HFFc6 (cell line): ENCODE measurements around the gene PKP4. TPM values are rescaled to one million over a fixed set of nuclear protein-coding genes. Genes with fewer than 3 reads are reported as not detected.

Source experiments
- DNase-seq: peaks from one replicate; pipeline ENCODE4 v3.0.0-alpha.2; 2018
- H3K27ac Mint-ChIP-seq: 2 replicates; pipeline ENCODE4 v1.8.0; 2020; ENCODE audit warnings: mild to moderate bottlenecking, mixed read lengths
- H3K27me3 Mint-ChIP-seq: 2 replicates; pipeline ENCODE4 v1.8.0; 2021; ENCODE audit warnings: mild to moderate bottlenecking, moderate library complexity, mixed read lengths; ENCODE audit not compliant: insufficient read depth
- H3K36me3 Mint-ChIP-seq: 2 replicates; pipeline ENCODE4 v1.8.0; 2021; ENCODE audit warnings: low read depth, mixed read lengths
- H3K4me1 Mint-ChIP-seq: 2 replicates; pipeline ENCODE4 v1.8.0; 2020; ENCODE audit warnings: low read depth, mixed read lengths
- H3K4me3 Mint-ChIP-seq: 2 replicates; pipeline ENCODE4 v1.8.0; 2020; ENCODE audit warnings: mild to moderate bottlenecking, moderate library complexity, mixed read lengths
- H3K9me3 Mint-ChIP-seq: 2 replicates; pipeline ENCODE4 v1.8.0; 2020; ENCODE audit warnings: mild to moderate bottlenecking, mixed read lengths
- total RNA-seq, 6 experiments: library from RNA; stranded (reverse); fragmentation: NEBNext Ultra II Directional; extraction: Animal tissue kit (Norgen Biotek cat#: 25700); gene quantifications; 2 replicates in 1 of 6; 3 replicates in 5 of 6; pipeline ENCODE4 v1.2.3, GENCODE V29; 2021
- TF ChIP-seq, protein P1 (sequence below): fragments of 200-600 bp; sonication (generic); IDR thresholded peaks from 2 replicates; pipeline ENCODE4 v1.5.0; 2021; ENCODE audit warnings: antibody characterized with exemption, mild to moderate bottlenecking

The PKP4 gene
- total RNA-seq, 6 experiments from 2014 or later = 35.9 to 48.9 (median 43.5) TPM

- no peak for DNase-seq
- H3K9me3 Mint-ChIP-seq = no peaks in the 10 kb centered on the region
- H3K36me3 Mint-ChIP-seq = no peaks in the 10 kb centered on the region
- H3K4me3 Mint-ChIP-seq = no peak overlapping the region
- H3K4me1 Mint-ChIP-seq = no peaks in the 10 kb centered on the region
- 0 out of 2 replicates have a peak overlapping the region, but pooled peaks have one; percentile 8 for H3K27ac Mint-ChIP-seq
- TF ChIP-seq, protein P1, sequence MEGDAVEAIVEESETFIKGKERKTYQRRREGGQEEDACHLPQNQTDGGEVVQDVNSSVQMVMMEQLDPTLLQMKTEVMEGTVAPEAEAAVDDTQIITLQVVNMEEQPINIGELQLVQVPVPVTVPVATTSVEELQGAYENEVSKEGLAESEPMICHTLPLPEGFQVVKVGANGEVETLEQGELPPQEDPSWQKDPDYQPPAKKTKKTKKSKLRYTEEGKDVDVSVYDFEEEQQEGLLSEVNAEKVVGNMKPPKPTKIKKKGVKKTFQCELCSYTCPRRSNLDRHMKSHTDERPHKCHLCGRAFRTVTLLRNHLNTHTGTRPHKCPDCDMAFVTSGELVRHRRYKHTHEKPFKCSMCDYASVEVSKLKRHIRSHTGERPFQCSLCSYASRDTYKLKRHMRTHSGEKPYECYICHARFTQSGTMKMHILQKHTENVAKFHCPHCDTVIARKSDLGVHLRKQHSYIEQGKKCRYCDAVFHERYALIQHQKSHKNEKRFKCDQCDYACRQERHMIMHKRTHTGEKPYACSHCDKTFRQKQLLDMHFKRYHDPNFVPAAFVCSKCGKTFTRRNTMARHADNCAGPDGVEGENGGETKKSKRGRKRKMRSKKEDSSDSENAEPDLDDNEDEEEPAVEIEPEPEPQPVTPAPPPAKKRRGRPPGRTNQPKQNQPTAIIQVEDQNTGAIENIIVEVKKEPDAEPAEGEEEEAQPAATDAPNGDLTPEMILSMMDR = no peak
- no peaks in the 10 kb centered on the region for H3K27me3 Mint-ChIP-seq
These were observed 102.5 kb downstream of the PKP4 start for GRCh38 chr2:158559252-158559651.

- TF ChIP-seq, protein P1 = no peak
- Mint-ChIP-seq H3K27ac (no peak overlapping the region), H3K4me1 (no peaks in the 10 kb centered on the region), H3K36me3 (no peaks in the 10 kb centered on the region), H3K27me3 (no peaks in the 10 kb centered on the region), H3K4me3 (no peak overlapping the region), H3K9me3 (no peaks in the 10 kb centered on the region)
- no peak for DNase-seq
These were observed 103.5 kb downstream of the PKP4 start for GRCh38 chr2:158560259-158560658.

GRCh38 chr2:158561054-158561453, 104.3 kb downstream of the PKP4 start:
- no peak for DNase-seq
- Mint-ChIP-seq H3K9me3 (no peaks in the 10 kb centered on the region), H3K4me1 (no peaks in the 10 kb centered on the region), H3K27me3 (no peaks in the 10 kb centered on the region), H3K4me3 (no peak overlapping the region), H3K27ac (no peak overlapping the region), H3K36me3 (no peaks in the 10 kb centered on the region)
- TF ChIP-seq, protein P1 = no peak

DNA sequence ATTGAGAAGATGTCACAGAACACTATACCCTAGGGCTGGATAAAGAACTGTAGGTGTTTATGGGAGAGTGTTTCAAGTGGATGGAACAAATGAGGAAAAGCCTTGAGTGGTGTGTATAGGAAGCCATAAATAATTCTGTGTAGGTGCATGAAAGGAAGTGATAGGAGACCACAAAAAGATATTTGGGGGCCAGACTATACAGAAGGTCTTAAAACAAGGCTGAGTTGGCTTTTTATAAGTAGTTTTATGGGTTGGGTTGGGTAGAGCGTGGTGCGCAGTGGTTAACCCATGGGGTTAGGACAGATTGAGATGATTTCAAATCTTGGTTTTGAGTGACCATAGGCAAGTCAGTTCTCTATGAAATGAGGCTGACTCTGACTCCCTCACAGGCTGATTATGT, 110.5 kb downstream of the PKP4 start:
- Mint-ChIP-seq H3K27ac (no peak overlapping the region), H3K4me3 (no peak overlapping the region), H3K27me3 (no peaks in the 10 kb centered on the region; the same call in 1 of the 2 replicates), H3K36me3 (peaks cover 14% of the 10 kb centered on the region), H3K9me3 (no peaks in the 10 kb centered on the region), H3K4me1 (no peaks in the 10 kb centered on the region)
- TF ChIP-seq, protein P1 = no peak
- DNase-seq = no peak

GRCh38 chr2:158569284-158569683, 112.5 kb downstream of the PKP4 start:
- H3K27ac Mint-ChIP-seq = no peak overlapping the region
- TF ChIP-seq, protein P1 = no peak
- peaks cover 14% of the 10 kb centered on the region for H3K36me3 Mint-ChIP-seq
- no peak for DNase-seq
- H3K4me1 Mint-ChIP-seq = no peaks in the 10 kb centered on the region
- no peaks in the 10 kb centered on the region; the same call in none of the 2 replicates for H3K27me3 Mint-ChIP-seq
- H3K4me3 Mint-ChIP-seq = no peak overlapping the region
- no peaks in the 10 kb centered on the region for H3K9me3 Mint-ChIP-seq

- TF ChIP-seq, protein P1 = no peak
- Mint-ChIP-seq H3K9me3 (no peaks in the 10 kb centered on the region), H3K27ac (no peak overlapping the region), H3K36me3 (peaks cover 14% of the 10 kb centered on the region), H3K4me1 (peaks cover 12% of the 10 kb centered on the region), H3K27me3 (no peaks in the 10 kb centered on the region; the same call in none of the 2 replicates), H3K4me3 (no peak overlapping the region)
- DNase-seq = no peak
These were observed 114.1 kb downstream of the PKP4 start for GRCh38 chr2:158570869-158571268.
